Activated CD8-positive, alpha-beta memory T cell treated with anti-CD3 and anti-CD28 coated beads, Interleukin-2, amount 50 U/mL, for 24 hours (primary cell): ENCODE results near the gene MAP3K3.

Source experiments
- DNase-seq: peaks from one replicate; pipeline ENCODE4 v3.0.0-alpha.2; 2020; ENCODE audit errors: extremely low read depth

The MAP3K3 gene

DNA sequence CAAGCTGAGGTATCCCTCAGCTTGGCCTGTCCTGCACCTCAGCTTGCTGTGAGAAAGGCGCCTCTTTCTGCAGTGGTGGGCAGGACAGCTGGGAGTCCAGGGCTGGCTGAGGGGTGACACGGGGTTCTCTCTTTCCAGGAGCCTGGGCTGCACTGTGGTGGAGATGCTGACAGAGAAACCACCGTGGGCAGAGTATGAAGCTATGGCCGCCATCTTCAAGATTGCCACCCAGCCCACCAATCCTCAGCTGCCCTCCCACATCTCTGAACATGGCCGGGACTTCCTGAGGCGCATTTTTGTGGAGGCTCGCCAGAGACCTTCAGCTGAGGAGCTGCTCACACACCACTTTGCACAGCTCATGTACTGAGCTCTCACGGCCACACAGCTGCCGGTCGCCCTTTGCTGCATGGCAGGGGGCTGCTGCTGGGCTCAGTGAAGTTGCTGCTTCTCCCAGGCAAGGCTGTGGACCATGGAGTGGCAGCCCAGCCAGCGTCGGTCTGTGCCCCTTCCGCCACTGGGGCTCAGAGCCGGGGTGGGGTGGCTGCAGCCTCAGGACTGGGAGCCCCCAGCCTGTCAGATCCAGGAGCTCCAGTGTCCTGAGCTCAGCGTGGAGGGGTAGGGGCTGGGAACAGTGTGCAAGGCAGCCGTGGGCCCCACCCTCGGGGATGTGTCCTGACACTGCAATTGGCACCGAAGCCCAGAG lies 71.3 kb downstream of the MAP3K3 start:
- no peak for DNase-seq

DNA sequence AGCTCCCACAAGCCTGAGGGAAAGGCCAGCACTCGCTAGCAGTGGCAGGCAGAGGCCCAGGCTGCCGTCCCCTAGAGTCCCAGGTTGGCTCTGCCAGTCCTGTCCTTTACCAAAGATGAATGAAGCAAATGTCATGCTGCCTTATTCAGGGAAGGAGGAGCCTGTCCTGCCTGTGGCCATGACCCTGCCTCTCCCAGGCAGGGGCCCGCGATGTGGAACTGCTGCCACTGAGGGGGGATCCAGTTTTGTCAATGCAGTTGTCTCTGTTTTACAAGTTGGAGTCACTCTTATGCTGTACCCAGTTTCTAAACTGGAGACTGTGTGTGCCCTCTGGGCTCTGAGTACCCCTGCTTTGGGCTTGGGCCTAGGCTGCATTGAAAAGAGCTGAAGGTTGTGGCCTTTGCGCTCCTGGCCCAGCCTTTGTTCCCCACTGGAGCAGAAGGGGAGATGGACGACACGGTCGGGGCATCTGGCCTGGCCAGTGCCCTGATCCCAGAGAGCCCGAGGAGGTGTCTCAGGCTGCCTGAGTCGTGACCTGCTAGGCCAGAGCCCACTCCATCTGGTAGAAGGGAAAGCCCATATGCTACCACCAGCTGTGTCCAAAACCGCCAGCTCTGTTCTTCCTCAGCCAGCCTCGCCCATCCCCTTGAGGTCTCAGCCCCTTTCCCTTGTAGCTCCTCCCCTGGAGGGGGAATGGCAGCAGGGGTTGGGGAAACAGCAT lies 72.2 kb downstream of the MAP3K3 start:
- no peak for DNase-seq

GRCh38 chr17:63694950-63695773 lies 72.9 kb downstream of the MAP3K3 start:
- no peak for DNase-seq

DNA sequence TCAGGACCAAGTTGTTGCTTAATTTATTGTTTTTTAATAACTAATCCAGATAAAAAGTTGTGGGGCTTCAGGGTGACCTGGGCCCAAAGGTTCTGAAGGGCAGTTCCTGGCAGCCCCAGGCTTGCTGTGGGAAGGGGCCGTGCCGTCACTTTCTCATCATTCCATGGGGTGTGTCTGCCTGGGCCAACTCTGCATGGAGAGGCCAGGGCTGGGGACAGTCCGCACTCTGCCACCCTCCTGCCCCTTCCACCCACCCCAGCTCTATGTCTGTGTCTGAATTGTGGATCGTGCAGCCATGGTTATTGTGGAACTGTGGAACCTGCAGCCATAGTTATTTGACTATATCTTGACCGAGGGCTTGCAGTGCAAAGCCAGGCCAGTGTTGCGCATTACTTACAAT lies 73.7 kb downstream of the MAP3K3 start:
- no peak for DNase-seq

DNA sequence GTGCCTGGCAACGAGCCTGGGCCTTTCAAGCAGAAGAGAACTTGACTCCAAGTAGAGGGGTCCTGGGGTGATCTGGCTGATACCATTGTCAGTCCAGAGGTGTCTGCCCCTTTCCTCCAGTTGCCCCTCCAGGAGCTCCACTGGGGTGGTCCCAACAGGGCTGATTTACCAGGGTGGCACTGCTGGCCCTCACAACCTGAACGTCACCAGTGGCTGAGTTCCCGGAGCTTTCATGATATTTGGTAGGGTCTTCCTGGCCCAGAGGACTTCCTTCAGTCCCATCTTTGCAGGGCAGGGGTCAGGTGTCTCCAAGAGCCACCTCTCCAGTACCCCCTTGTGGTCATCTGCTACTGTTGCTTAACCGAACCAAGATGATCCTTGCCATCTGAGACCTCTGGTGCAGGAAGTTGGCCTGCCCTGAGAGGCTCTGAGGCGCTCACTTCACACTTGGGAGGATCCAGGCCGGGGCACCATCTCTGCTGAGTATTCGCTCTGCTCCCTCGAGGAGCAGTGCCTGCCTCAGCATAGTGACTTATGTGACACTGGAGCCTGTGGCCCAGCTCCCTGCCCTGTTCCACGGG lies 74.3 kb downstream of the MAP3K3 start:
- no peak for DNase-seq

DNA sequence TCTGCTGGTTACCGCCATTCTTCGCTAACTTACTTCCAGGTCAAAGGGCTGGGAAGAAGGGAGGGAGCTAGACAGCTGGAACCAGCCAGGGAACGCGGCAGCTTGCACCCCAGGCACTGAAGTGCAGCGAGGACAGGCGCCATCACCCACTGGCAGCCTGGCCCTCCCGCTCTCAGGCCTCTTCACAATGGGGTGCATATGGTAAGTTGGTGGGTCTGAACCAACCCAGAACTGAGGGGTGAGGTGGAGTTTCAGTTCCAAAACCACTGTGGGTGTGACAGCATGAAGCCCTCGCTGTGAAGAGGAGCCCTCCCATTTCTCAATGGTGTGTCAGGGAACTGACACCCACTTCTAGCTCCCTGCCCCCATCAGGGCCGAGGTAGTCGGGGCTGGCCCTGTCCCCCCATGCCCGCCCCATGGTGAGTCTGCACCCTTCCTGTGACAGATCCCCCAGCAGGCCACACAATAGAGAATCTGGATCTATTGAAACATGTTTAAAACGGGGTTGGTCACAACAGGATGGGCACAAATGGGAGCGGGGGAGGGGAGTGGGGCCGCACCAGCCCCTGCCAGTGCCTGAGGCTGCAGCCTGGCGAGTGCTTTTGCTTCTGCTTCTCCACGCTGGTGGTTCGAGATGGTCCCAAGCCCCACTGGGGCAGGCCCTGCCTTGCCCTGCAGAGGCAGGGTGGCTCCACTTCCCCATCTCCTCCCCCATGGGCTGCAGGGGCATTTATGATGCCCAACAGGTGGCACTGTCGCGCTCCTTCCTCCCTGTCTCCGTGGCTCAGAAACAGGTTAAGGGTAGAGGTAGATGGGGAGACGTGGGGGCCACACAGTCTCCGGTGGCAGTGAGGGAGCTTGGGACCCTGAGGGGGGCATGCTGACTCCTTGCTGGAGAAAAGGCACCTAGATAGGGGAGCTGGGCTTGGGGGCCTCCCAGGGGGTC lies 75.4 kb downstream of the MAP3K3 start:
- no peak for DNase-seq

- no peak for DNase-seq
These were observed 76.2 kb downstream of the MAP3K3 start for GRCh38 chr17:63698381-63698885.

- no peak for DNase-seq
These were observed 76.8 kb downstream of the MAP3K3 start for GRCh38 chr17:63698886-63699637.

DNA sequence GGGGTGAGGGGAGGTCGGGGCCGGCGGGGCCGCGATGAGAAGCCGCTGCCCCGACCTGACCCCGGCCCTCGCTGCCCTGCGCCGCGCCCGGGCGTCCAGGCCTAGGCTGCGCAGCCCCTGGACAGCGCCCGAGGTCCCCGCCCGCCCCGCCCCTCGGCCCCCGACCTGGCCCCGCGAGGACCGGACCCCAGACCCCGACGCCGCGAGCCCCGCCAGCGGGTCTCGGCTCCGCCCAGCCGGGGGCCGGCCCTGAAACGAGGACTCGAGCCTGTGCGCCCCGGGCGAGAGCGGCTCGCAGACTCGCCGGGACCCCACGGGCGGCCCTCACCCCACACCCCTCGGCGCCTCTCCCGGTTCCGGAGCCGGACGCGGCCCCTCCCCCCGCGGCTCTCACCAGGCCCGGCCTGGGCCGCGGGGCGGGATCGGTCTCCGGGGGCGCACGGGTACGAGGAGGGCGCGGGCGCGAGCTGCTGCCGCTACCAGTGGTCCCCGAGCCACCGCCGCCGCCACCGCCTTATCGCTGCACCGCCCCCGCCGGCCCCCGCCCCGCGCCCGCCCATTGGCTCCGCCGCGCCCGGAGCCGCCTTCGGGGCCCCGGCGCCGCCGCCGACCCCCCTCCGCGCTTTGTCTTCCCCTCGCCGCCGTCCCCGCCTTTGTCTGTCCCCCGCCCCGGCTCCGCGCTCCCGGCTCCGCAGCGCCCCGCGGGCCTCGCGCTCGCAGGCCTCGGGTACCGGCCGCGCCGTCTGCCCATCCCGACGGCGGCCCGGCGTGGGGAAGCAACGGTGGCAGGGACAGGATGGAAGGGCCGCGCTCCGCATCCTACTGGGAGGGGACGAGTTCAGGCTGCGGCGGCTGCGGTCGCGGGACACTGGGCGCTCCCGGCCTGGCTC lies 77.7 kb downstream of the MAP3K3 start, which contains the start of gene LIMD2:
Gene LIMD2, minus strand, starts transcription at position 488 of the 890 bp plus-strand sequence. CDS start 827 bp downstream, outside the sequence.
- no peak for DNase-seq

GRCh38 chr17:63700528-63701455 lies 78.6 kb downstream of the MAP3K3 start:
- DNase-seq = no peak

DNA sequence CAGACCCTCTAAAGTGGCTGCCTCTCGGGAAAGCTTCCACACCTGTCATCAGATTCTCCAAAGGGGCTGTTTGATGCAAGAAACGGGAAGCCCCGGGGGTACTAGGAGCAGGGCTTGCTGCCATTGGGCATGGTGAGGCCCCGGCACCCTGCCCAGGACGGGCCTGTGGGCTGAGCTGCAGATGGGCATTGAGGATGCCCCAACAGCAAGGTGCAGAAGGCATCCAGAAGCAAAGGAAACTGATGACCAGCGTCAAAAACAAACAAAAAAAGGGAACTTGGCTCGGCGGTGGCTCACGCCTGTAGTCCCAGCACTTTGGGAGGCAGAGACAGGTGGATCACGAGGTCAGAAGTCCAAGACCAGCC lies 79.2 kb downstream of the MAP3K3 start:
- DNase-seq = no peak

DNA sequence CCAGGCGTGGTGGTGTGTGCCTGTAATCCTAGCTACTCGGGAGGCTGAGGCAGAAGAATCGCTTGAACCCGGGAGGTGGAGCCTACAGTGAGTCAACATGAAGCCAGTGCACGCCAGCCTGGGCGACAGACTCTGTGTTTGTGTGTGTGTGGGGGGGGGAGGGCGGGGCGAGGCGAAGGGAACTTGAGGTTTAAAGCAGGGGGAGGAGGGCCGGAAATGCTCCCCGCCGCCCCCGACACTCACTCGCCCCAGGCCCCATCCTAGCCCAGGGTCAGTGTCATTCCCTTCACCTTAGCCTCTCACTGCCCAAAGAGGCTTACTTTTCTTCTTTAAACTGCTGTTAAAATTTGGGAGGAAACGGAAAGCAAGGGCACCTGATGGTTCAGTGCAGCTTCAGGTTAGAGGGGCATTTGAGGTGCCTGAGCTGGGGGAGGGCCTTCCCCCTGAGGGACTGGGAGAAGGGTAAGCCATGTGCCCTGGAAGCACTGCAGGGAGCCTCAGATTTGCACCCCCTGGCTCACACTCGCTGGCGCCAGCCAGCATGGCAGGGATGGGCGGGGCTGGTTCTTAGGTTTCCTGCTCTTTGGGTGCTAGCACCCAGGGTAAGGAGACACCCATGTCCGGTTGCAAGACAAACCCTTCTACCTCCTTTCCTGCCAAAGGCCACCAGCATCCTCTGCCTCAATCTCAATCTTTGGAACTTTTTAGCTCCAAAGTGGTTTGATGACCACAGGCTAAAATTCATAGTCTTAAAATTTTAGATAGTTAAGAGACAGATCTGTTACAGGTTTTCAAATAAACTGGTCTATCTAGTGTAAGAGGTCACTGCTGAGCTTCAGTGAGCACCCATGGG lies 79.9 kb downstream of the MAP3K3 start:
- DNase-seq = no peak

GRCh38 chr17:63702721-63703015 lies 80.5 kb downstream of the MAP3K3 start:
- DNase-seq = no peak

GRCh38 chr17:63703029-63703428 lies 80.8 kb downstream of the MAP3K3 start:
- DNase-seq = no peak

DNA sequence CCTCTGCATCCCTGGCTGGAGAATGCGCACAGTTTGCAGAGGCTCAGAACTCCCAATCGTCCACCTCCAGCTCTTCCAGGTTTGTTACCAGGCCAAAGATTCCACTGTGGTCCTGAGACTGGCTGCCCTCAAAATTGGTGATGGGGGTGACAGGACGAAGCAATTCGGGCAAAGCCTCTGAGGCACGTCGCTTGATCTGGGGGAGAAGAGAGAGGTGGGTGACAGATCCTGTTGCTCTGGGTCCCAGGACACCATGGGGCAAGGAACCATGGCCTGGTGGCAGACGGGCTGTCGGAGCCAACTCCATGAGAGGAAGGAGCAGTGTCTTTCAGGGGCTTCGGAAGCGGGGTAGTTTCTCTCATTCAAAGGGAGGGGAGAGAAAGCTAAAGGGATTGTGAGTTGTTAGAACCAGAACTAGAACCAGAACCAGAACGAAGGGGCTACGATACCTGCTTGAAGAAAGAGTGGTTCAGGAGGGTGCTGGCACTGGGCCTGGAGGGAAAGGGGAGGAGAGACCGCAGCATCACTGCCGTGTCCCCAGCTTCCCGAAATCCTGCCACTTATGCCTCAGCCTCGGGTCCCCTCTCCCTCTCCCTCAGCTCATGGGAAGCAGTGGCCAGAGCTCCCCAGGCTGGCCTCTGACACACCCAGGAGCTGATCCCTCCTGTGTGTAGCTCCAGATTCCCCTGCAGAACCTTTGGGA lies 81.5 kb downstream of the MAP3K3 start:
- DNase-seq = no peak

- no peak for DNase-seq
These were observed 82.0 kb downstream of the MAP3K3 start for GRCh38 chr17:63704259-63704576.

- DNase-seq = no peak
These were observed 82.6 kb downstream of the MAP3K3 start for GRCh38 chr17:63704836-63705235.
